KMS-11 (cell line): ENCODE results near the gene KATNB1.

Experiments used
- H2AFZ ChIP-seq: fragments of 200-600 bp; sonication (generic); 2 replicates; pipeline ENCODE4 v1.6.1; 2016; ENCODE audit warnings: antibody characterized with exemption, mixed run types, low read depth
- H3K27ac ChIP-seq: fragments of 200-600 bp; sonication (generic); 2 replicates; pipeline ENCODE4 v1.6.1; 2016; ENCODE audit warnings: mild to moderate bottlenecking, mixed run types
- H3K27me3 ChIP-seq: fragments of 200-600 bp; sonication (generic); 2 replicates; pipeline ENCODE4 v1.6.1; 2017; ENCODE audit warnings: mild to moderate bottlenecking, low read depth, mixed run types, moderate library complexity; ENCODE audit not compliant: insufficient read depth
- H3K36me3 ChIP-seq: fragments of 200-600 bp; sonication (generic); 2 replicates; pipeline ENCODE4 v1.6.1; 2017; ENCODE audit warnings: mild to moderate bottlenecking, mixed run types; ENCODE audit not compliant: insufficient read depth
- H3K4me1 ChIP-seq: fragments of 200-600 bp; sonication (generic); 2 replicates; pipeline ENCODE4 v1.6.1; 2016; ENCODE audit warnings: mild to moderate bottlenecking, low read depth, mixed run types; ENCODE audit not compliant: poor library complexity, severe bottlenecking
- H3K4me2 ChIP-seq: fragments of 200-600 bp; sonication (generic); 2 replicates; pipeline ENCODE4 v1.7.0; 2016; ENCODE audit warnings: mild to moderate bottlenecking, mixed run types
- H3K4me3 ChIP-seq: fragments of 200-600 bp; sonication (generic); IDR thresholded peaks from 2 replicates; pipeline ENCODE4 v1.6.1; 2017; ENCODE audit warnings: low read depth, low read length, mixed read lengths; ENCODE audit not compliant: insufficient read depth
- H3K79me2 ChIP-seq: fragments of 200-600 bp; sonication (generic); 2 replicates; pipeline ENCODE4 v1.6.1; 2016; ENCODE audit warnings: low read depth, mixed run types; ENCODE audit not compliant: insufficient read depth
- H3K9ac ChIP-seq: fragments of 200-600 bp; sonication (generic); 2 replicates; pipeline ENCODE4 v1.6.1; 2016; ENCODE audit warnings: mild to moderate bottlenecking, mixed run types
- H4K20me1 ChIP-seq: fragments of 200-600 bp; sonication (generic); 2 replicates; pipeline ENCODE4 v1.6.1; 2016; ENCODE audit warnings: mild to moderate bottlenecking, mixed run types; ENCODE audit not compliant: insufficient read depth
- CTCF ChIP-seq: fragments of 200-600 bp; sonication (generic); conservative IDR thresholded peaks from 2 replicates; pipeline ENCODE4 v1.6.1; 2017; ENCODE audit warnings: low read depth, mild to moderate bottlenecking, antibody characterized with exemption, low read length, moderate library complexity, mixed read lengths

Gene KATNB1

GRCh38 chr16:57756424-57757325 lies 21.1 kb downstream of the KATNB1 start:
- H3K27ac ChIP-seq = no peak overlapping the region
- no peak overlapping the region for H3K4me2 ChIP-seq
- TF ChIP-seq CTCF = no peak
- no peak overlapping the region for H3K4me3 ChIP-seq
- H3K9ac ChIP-seq = no peak overlapping the region
- no peaks in the 10 kb centered on the region for H4K20me1 ChIP-seq
- no peaks in the 10 kb centered on the region for H3K36me3 ChIP-seq
- no peak overlapping the region for H2AFZ ChIP-seq
- H3K4me1 ChIP-seq = peaks cover 7% of the 10 kb centered on the region
- H3K27me3 ChIP-seq = no peaks in the 10 kb centered on the region
- no peaks in the 10 kb centered on the region for H3K79me2 ChIP-seq

- Histone ChIP-seq H2AFZ (no peak overlapping the region), H3K79me2 (no peaks in the 10 kb centered on the region), H3K27me3 (no peaks in the 10 kb centered on the region), H3K9ac (no peak overlapping the region), H3K4me2 (no peak overlapping the region), H4K20me1 (no peaks in the 10 kb centered on the region), H3K27ac (no peak overlapping the region), H3K4me1 (peaks cover 7% of the 10 kb centered on the region), H3K36me3 (no peaks in the 10 kb centered on the region), H3K4me3 (no peak overlapping the region)
- TF ChIP-seq CTCF = peak; percentile 93
Observed at GRCh38 chr16:57757326-57757786, 21.8 kb downstream of the KATNB1 start.

- no peaks in the 10 kb centered on the region for H3K79me2 ChIP-seq
- H3K4me1 ChIP-seq = peaks cover 7% of the 10 kb centered on the region
- TF ChIP-seq CTCF = no peak
- H3K27me3 ChIP-seq = no peaks in the 10 kb centered on the region
- H2AFZ ChIP-seq = no peak overlapping the region
- H3K4me2 ChIP-seq = no peak overlapping the region
- no peaks in the 10 kb centered on the region for H4K20me1 ChIP-seq
- no peak overlapping the region for H3K27ac ChIP-seq
- no peak overlapping the region for H3K9ac ChIP-seq
- no peaks in the 10 kb centered on the region for H3K36me3 ChIP-seq
- H3K4me3 ChIP-seq = no peak overlapping the region
Observed at GRCh38 chr16:57757883-57758282, 22.3 kb downstream of the KATNB1 start.

GRCh38 chr16:57758331-57759117 lies 23.0 kb downstream of the KATNB1 start:
- H3K27me3 ChIP-seq = no peaks in the 10 kb centered on the region
- H3K9ac ChIP-seq = no peak overlapping the region
- no peaks in the 10 kb centered on the region for H3K79me2 ChIP-seq
- H3K4me3 ChIP-seq = no peak overlapping the region
- H3K4me1 ChIP-seq = peaks cover 7% of the 10 kb centered on the region
- H4K20me1 ChIP-seq = no peaks in the 10 kb centered on the region
- H3K36me3 ChIP-seq = no peaks in the 10 kb centered on the region
- no peak overlapping the region for H3K4me2 ChIP-seq
- H2AFZ ChIP-seq = no peak overlapping the region
- no peak for TF ChIP-seq CTCF
- H3K27ac ChIP-seq = no peak overlapping the region
